Osteoblast (primary cell): ENCODE results near the gene KRTAP10-4. TPM values are rescaled to one million over a fixed set of nuclear protein-coding genes. Genes with fewer than 3 reads are reported as not detected.

Source experiments
- DNase-seq: peaks from one replicate; pipeline ENCODE4 v3.0.0; 2011; ENCODE audit warnings: low spot score, mixed read lengths; ENCODE audit not compliant: insufficient read length; ENCODE audit errors: missing footprints
- H2AFZ ChIP-seq: 2 replicates; pipeline ENCODE4 v1.6.0; 2011; ENCODE audit warnings: mild to moderate bottlenecking, low read length
- H3K27ac ChIP-seq: 2 replicates; pipeline ENCODE4 v1.5.1; 2011; ENCODE audit warnings: mild to moderate bottlenecking, low read depth, low read length, moderate library complexity
- H3K27me3 ChIP-seq: 2 replicates; pipeline ENCODE4 v1.6.0; 2012; ENCODE audit warnings: mild to moderate bottlenecking, control low read depth, inconsistent platforms, low read length, moderate library complexity; ENCODE audit not compliant: insufficient read depth
- H3K36me3 ChIP-seq: 2 replicates; pipeline ENCODE4 v1.5.1; 2011; ENCODE audit warnings: mild to moderate bottlenecking, low read length, control low read depth, moderate library complexity; ENCODE audit not compliant: insufficient read depth
- H3K4me1 ChIP-seq: 2 replicates; pipeline ENCODE4 v1.5.1; 2011; ENCODE audit warnings: mild to moderate bottlenecking, low read length, control low read depth, moderate library complexity; ENCODE audit not compliant: insufficient read depth
- H3K4me2 ChIP-seq: 2 replicates; pipeline ENCODE4 v1.6.0; 2011; ENCODE audit warnings: mild to moderate bottlenecking, low read length; ENCODE audit not compliant: insufficient read depth
- H3K4me3 ChIP-seq: fragments of 200-600 bp; sonication (generic); 3 replicates; pipeline ENCODE4 v1.5.1; 2012; ENCODE audit warnings: mild to moderate bottlenecking, low read length, inconsistent platforms; ENCODE audit not compliant: insufficient read depth
- H3K79me2 ChIP-seq: 2 replicates; pipeline ENCODE4 v1.6.0; 2012; ENCODE audit warnings: mild to moderate bottlenecking, low read length, control low read depth, inconsistent platforms; ENCODE audit not compliant: insufficient read depth
- H3K9me3 ChIP-seq: 2 replicates; pipeline ENCODE4 v1.5.1; 2011; ENCODE audit warnings: low read depth, low read length, control low read depth
- H4K20me1 ChIP-seq: 2 replicates; pipeline ENCODE4 v1.6.0; 2012; ENCODE audit warnings: mild to moderate bottlenecking, low read length, control low read depth; ENCODE audit not compliant: insufficient read depth
- total RNA-seq: library from RNA; depleted of rRNA; stranded (reverse); fragments of >200 nt; gene quantifications from 2 replicates; pipeline ENCODE4 v1.2.3, GENCODE V29; 2012
- TF ChIP-seq, protein P1 (sequence below): IDR thresholded peaks from 2 replicates; pipeline ENCODE4 v1.5.1; 2011; ENCODE audit warnings: mild to moderate bottlenecking, low read depth, low read length, moderate library complexity; ENCODE audit errors: extremely low read depth

Gene KRTAP10-4
- total RNA-seq, 1 donor = not detected

DNA sequence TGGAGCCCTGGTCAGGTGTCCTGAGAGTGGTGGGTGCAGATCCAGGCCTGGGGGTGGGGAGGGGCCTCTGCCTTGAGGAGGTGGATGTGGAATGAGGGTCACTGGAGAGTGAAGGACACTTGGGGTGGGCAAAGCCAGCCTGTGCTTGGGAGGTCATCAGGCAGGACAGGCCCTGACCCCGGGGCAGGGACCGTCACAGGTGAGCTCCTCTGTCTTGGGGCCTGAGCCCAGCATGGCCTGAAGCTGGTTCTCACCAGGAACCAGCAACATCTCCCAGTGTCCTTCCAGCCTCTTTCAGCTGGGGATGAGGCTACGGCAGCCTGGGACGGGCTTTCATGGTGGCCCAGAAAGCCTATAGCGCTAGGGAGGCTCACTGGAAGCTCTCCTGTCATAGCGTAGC is 21.4 kb upstream of the KRTAP10-4 start:
- H3K9me3 ChIP-seq = no peaks in the 10 kb centered on the region
- no peak overlapping the region for H3K4me3 ChIP-seq
- H3K27ac ChIP-seq = no peak overlapping the region
- H4K20me1 ChIP-seq = no peaks in the 10 kb centered on the region
- H3K27me3 ChIP-seq = peaks cover 5% of the 10 kb centered on the region
- no peaks in the 10 kb centered on the region for H3K36me3 ChIP-seq
- TF ChIP-seq, protein P1, sequence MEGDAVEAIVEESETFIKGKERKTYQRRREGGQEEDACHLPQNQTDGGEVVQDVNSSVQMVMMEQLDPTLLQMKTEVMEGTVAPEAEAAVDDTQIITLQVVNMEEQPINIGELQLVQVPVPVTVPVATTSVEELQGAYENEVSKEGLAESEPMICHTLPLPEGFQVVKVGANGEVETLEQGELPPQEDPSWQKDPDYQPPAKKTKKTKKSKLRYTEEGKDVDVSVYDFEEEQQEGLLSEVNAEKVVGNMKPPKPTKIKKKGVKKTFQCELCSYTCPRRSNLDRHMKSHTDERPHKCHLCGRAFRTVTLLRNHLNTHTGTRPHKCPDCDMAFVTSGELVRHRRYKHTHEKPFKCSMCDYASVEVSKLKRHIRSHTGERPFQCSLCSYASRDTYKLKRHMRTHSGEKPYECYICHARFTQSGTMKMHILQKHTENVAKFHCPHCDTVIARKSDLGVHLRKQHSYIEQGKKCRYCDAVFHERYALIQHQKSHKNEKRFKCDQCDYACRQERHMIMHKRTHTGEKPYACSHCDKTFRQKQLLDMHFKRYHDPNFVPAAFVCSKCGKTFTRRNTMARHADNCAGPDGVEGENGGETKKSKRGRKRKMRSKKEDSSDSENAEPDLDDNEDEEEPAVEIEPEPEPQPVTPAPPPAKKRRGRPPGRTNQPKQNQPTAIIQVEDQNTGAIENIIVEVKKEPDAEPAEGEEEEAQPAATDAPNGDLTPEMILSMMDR = no peak
- no peak overlapping the region for H2AFZ ChIP-seq
- peak; percentile 34 for DNase-seq
- H3K4me1 ChIP-seq = no peaks in the 10 kb centered on the region
- no peak overlapping the region for H3K4me2 ChIP-seq
- no peaks in the 10 kb centered on the region for H3K79me2 ChIP-seq

DNA sequence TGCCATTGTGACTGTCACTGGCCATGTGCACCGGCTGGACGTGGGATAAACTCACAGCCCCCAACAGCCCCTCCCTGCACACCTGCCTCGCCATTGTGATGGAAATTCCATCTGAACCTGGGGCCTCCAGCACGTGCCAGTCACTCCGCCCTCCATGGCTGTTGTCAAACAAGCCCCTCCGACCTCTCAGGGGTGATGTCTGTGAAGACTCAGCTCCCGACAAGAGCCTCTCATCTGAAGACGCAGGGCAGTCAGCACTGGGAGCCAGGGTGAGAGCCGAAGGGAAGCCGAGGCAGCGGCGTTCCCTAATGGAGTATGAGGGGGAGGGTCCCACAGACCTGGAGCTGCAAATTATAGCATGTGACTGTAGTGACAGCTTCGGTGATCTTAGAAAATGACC is 20.8 kb upstream of the KRTAP10-4 start:
- Histone ChIP-seq H2AFZ (no peak overlapping the region), H4K20me1 (no peaks in the 10 kb centered on the region), H3K27me3 (peaks cover 8% of the 10 kb centered on the region), H3K79me2 (no peaks in the 10 kb centered on the region), H3K36me3 (no peaks in the 10 kb centered on the region), H3K4me1 (no peaks in the 10 kb centered on the region), H3K4me2 (no peak overlapping the region), H3K9me3 (no peaks in the 10 kb centered on the region), H3K4me3 (no peak overlapping the region), H3K27ac (no peak overlapping the region)
- peak; percentile 11 for DNase-seq
- TF ChIP-seq, protein P1 = no peak

DNA sequence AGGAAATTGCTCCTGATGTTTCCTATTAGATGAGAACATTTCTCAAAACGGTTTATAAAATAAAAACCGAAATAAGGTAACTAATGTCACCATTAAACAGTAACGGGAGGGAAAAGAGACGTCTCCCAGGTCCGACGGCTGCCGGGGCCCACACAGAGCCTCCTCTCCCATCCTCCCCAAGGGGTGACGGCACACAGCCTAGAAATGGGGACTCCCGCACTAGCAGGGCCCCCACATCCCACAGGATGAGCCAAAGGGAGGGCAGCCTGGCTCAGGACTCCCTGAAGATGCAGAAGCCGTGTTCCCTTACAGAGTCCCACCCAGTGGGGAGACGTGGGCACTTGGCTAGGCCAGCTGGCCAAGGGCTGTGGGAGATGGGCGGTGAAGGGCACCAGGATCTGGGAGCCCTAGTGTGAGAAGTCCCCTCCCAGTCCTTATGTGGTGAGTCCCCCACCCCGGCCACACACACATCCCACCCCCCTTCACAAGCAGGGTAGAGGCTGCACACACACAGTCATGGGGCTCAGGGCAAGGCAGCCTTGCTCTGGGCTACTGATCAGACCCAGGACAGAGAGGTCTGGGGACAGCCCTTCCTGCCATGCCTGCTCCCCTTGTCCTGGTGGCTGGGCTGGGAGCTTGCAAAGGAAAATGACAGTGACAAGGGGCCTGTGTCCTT is 18.2 kb upstream of the KRTAP10-4 start:
- TF ChIP-seq, protein P1 = no peak
- no peaks in the 10 kb centered on the region for H3K79me2 ChIP-seq
- H3K4me3 ChIP-seq = no peak overlapping the region
- H3K4me2 ChIP-seq = no peak overlapping the region
- no peaks in the 10 kb centered on the region for H3K36me3 ChIP-seq
- H4K20me1 ChIP-seq = no peaks in the 10 kb centered on the region
- no peaks in the 10 kb centered on the region for H3K9me3 ChIP-seq
- H3K27ac ChIP-seq = no peak overlapping the region
- no peaks in the 10 kb centered on the region for H3K4me1 ChIP-seq
- peaks cover 9% of the 10 kb centered on the region for H3K27me3 ChIP-seq
- no peak for DNase-seq
- H2AFZ ChIP-seq = no peak overlapping the region

DNA sequence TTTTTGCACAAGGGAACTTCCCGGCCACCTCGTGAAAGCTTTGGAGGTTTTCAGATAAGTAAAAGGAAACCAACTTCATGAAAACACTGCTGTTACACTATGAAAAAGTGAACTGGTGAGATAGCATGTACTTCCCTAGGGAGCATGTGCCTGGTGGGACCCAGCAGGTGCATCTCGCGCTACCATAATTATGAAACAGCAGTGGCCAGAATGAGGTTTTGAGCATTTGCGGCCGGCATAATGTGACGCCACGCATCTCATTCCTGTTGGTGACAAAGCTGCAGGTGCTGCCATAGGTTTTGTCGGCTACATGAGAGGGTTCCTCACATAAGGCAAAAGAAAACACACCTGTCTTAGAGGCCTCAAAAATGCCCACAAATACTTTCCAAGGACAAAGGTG is 16.6 kb upstream of the KRTAP10-4 start:
- DNase-seq = no peak
- no peak overlapping the region for H2AFZ ChIP-seq
- no peak overlapping the region for H3K4me3 ChIP-seq
- H4K20me1 ChIP-seq = no peaks in the 10 kb centered on the region
- no peak overlapping the region for H3K27ac ChIP-seq
- peaks cover 9% of the 10 kb centered on the region for H3K27me3 ChIP-seq
- H3K4me2 ChIP-seq = no peak overlapping the region
- no peaks in the 10 kb centered on the region for H3K36me3 ChIP-seq
- TF ChIP-seq, protein P1 = no peak
- no peaks in the 10 kb centered on the region for H3K79me2 ChIP-seq
- H3K4me1 ChIP-seq = no peaks in the 10 kb centered on the region
- H3K9me3 ChIP-seq = no peaks in the 10 kb centered on the region
